Panc1 (cell line): ENCODE measurements around the gene FLRT1.

Source experiments
- CTCF ChIP-seq: fragments of 450-650 bp; IDR thresholded peaks from 2 replicates; pipeline ENCODE4 v1.5.1; 2017; ENCODE audit warnings: mild to moderate bottlenecking
- POLR2AphosphoS5 ChIP-seq: IDR thresholded peaks from 2 replicates; pipeline ENCODE4 v1.6.1; 2012; ENCODE audit warnings: mild to moderate bottlenecking, low read depth, low read length, moderate library complexity
- SIN3A ChIP-seq: IDR thresholded peaks from 2 replicates; pipeline ENCODE4 v1.6.1; 2012; ENCODE audit warnings: low read depth, mild to moderate bottlenecking, low read length, moderate library complexity, borderline replicate concordance; ENCODE audit not compliant: insufficient read depth
- TF ChIP-seq, protein P1 (sequence below), 2 experiments: IDR thresholded peaks; 2 replicates each; pipeline ENCODE4 v1.6.1; 2011 to 2012; ENCODE audit warnings: low read depth in 2 of 2, control low read depth in 1 of 2, low read length in 1 of 2, mild to moderate bottlenecking in 1 of 2, moderate library complexity in 1 of 2; ENCODE audit not compliant: insufficient read depth in 1 of 2

DNA sequence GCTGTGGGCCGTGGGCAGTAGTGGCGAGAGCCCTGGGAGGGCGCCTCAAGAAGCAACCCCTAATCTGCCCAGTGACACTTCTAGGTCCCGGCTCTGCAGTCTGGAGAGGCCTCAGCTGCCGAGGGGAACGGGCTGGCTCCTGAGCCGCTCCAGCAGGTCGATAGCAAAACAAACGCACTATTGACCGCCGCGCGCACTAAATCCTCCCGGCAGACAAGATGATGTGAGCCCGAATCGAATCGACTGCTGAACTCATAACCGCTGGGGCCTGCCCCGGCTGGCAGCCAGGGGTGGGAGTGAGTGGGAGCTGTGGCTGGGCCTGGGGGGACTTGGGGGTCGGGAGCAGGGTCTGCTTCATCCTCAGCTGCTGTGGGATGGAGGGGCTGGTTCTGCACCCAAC lies 36.1 kb downstream of the FLRT1 start:
- TF ChIP-seq CTCF (no peak), POLR2AphosphoS5 (no peak), SIN3A (no peak)
- TF ChIP-seq, protein P1, sequence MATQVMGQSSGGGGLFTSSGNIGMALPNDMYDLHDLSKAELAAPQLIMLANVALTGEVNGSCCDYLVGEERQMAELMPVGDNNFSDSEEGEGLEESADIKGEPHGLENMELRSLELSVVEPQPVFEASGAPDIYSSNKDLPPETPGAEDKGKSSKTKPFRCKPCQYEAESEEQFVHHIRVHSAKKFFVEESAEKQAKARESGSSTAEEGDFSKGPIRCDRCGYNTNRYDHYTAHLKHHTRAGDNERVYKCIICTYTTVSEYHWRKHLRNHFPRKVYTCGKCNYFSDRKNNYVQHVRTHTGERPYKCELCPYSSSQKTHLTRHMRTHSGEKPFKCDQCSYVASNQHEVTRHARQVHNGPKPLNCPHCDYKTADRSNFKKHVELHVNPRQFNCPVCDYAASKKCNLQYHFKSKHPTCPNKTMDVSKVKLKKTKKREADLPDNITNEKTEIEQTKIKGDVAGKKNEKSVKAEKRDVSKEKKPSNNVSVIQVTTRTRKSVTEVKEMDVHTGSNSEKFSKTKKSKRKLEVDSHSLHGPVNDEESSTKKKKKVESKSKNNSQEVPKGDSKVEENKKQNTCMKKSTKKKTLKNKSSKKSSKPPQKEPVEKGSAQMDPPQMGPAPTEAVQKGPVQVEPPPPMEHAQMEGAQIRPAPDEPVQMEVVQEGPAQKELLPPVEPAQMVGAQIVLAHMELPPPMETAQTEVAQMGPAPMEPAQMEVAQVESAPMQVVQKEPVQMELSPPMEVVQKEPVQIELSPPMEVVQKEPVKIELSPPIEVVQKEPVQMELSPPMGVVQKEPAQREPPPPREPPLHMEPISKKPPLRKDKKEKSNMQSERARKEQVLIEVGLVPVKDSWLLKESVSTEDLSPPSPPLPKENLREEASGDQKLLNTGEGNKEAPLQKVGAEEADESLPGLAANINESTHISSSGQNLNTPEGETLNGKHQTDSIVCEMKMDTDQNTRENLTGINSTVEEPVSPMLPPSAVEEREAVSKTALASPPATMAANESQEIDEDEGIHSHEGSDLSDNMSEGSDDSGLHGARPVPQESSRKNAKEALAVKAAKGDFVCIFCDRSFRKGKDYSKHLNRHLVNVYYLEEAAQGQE (IDR thresholded peaks at IDR 0.05; ENCODE audit: insufficient read depth in 1 of 2, low read depth in 2 of 2, low read length in 1 of 2) = no peak
